ENCODE measurements around the gene SPRY2. TPM values are rescaled to one million over a fixed set of nuclear protein-coding genes. Genes with fewer than 3 reads are reported as not detected.

The SPRY2 gene
- total and polyA plus RNA-seq, 8 donors, result 4.0 to 33.2 (median 20.2) TPM

DNA sequence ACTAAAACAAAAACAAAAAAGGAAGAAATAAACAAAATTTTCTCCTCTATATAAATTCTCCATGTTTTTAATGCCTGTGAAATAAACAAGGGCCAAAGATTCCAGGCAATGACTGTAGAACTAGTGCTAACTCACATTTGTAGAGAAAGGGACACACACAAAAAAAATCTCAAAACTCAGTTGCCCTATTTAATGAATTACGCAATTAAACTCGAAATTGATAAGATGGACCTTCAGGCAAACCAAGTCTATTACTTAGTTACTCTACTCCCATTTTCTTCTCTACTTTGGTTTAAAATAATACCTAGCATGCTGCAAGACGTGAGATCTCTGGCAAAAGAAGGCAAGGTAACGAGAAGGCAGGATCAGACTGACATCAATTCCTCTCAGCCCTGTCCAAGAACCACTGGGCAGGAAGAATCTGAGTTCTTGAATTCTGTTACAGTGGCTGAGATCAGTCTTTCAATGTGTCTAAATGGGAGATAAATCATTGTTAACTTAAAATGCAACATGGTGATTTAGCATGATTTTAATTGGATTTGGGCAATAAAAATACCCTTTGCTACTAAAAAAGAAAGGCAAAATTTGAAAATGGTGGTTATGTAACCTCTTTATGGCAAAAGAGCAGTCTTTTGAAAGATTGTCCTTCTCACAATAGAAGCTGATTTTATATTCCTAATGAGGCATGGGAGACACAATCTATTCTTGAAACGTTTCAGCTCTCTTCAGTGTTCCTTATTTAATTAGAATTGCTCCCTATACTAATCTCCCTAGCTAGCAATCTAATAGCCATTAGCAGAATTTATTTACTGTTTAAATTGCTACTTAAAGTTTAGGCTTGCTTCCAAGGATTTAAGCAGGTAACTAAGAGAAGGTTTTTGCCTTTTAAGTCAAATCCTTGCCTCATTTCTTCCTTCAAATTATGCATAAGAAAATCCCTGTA, 25.9 kb downstream of the SPRY2 start:
- Histone ChIP-seq H3K27ac (no peak overlapping the region), H3K27me3 (no peaks in the 10 kb centered on the region), H3K36me3 (no peaks in the 10 kb centered on the region), H3K9me3 (no peaks in the 10 kb centered on the region), H3K4me3 (no peak overlapping the region), H3K4me1 (no peaks in the 10 kb centered on the region)
- intact Hi-C loops (cut with DNase I; ENCODE audit: low total_unique reads), result no loop called here
- TF ChIP-seq, protein P1, sequence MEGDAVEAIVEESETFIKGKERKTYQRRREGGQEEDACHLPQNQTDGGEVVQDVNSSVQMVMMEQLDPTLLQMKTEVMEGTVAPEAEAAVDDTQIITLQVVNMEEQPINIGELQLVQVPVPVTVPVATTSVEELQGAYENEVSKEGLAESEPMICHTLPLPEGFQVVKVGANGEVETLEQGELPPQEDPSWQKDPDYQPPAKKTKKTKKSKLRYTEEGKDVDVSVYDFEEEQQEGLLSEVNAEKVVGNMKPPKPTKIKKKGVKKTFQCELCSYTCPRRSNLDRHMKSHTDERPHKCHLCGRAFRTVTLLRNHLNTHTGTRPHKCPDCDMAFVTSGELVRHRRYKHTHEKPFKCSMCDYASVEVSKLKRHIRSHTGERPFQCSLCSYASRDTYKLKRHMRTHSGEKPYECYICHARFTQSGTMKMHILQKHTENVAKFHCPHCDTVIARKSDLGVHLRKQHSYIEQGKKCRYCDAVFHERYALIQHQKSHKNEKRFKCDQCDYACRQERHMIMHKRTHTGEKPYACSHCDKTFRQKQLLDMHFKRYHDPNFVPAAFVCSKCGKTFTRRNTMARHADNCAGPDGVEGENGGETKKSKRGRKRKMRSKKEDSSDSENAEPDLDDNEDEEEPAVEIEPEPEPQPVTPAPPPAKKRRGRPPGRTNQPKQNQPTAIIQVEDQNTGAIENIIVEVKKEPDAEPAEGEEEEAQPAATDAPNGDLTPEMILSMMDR (IDR thresholded peaks at IDR 0.05), result no peak
- TF ChIP-seq POLR2AphosphoS5 (IDR thresholded peaks at IDR 0.05), result no peak
- no peak for TF ChIP-seq EP300 (IDR thresholded peaks at IDR 0.05)
- no peak for TF ChIP-seq POLR2A (IDR thresholded peaks at IDR 0.05)
- WGBS, 5 donors, result 77 to 83% (median 81%) methylated on average over 5 of the region's 5 CpGs
- DNase-seq, result no peak

DNA sequence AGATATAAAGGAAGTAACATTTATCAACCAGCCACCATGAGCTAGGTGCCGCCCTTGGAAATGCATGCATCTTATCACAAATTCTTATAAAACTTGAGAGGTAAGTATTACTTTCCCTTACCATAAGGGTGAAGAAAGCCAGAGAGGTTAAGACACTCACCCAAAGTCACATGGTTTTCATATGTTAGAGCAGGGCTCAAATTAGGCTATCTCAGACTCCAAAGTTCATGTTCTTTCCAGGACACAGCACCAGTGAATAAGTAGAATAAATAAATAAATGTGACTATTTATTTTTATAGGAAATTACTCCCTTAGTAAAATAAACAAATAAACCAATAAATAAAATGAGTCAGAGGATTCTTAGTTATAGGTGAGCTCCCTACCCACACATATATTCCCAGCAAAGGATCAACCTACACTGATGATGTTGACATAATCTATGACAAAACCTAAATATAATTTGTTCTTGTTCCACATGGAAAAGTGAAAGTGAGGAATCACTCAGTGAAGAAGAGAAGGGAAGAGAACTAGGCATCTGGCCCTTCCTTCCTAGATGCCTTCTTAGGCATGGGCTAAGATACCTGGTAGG, 27.2 kb downstream of the SPRY2 start:
- no peaks in the 10 kb centered on the region for H3K4me1 ChIP-seq
- H3K27ac ChIP-seq, result no peak overlapping the region
- intact Hi-C loops (cut with DNase I; ENCODE audit: low total_unique reads), result no loop called here
- TF ChIP-seq, protein P1 (IDR thresholded peaks at IDR 0.05), result no peak
- TF ChIP-seq EP300 (IDR thresholded peaks at IDR 0.05), result no peak
- TF ChIP-seq POLR2AphosphoS5 (IDR thresholded peaks at IDR 0.05), result no peak
- TF ChIP-seq POLR2A (IDR thresholded peaks at IDR 0.05), result no peak
- H3K4me3 ChIP-seq, result no peak overlapping the region
- no peak for DNase-seq
- WGBS, 5 donors, result 77 to 96% (median 94%) methylated on average over 1 of the region's 1 CpG
- no peaks in the 10 kb centered on the region for H3K27me3 ChIP-seq
- no peaks in the 10 kb centered on the region for H3K36me3 ChIP-seq
- H3K9me3 ChIP-seq, result no peaks in the 10 kb centered on the region

DNA sequence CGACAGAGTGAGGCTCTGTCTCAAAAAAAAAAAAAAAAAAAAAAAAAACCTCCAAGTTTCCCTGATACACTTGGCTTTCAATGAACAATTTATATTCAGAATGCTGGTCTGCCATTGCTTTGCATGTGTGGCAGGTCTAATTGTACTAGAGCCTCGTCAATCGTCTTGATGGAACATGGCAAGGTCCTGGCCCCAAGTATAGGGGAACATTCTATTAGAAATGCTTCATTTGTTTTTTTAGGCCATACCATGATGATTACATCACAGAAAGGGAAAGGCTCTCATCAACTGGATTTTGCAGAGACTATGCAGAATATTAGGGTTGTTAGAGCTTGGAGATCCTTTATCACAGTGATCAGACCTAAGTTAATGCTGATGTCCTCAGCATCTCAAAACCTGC, 28.0 kb downstream of the SPRY2 start:
- Histone ChIP-seq H3K4me1 (no peaks in the 10 kb centered on the region), H3K4me3 (no peak overlapping the region), H3K9me3 (no peaks in the 10 kb centered on the region), H3K27ac (no peak overlapping the region), H3K27me3 (no peaks in the 10 kb centered on the region), H3K36me3 (no peaks in the 10 kb centered on the region)
- no peak for TF ChIP-seq EP300 (IDR thresholded peaks at IDR 0.05)
- TF ChIP-seq POLR2AphosphoS5 (IDR thresholded peaks at IDR 0.05), result no peak
- TF ChIP-seq, protein P1 (IDR thresholded peaks at IDR 0.05), result no peak
- TF ChIP-seq POLR2A (IDR thresholded peaks at IDR 0.05), result no peak
- intact Hi-C loops (cut with DNase I; ENCODE audit: low total_unique reads), result no loop called here
- DNase-seq, result no peak
- WGBS, 5 donors, result 89 to 97% (median 93%) methylated on average over 3 of the region's 3 CpGs

DNA sequence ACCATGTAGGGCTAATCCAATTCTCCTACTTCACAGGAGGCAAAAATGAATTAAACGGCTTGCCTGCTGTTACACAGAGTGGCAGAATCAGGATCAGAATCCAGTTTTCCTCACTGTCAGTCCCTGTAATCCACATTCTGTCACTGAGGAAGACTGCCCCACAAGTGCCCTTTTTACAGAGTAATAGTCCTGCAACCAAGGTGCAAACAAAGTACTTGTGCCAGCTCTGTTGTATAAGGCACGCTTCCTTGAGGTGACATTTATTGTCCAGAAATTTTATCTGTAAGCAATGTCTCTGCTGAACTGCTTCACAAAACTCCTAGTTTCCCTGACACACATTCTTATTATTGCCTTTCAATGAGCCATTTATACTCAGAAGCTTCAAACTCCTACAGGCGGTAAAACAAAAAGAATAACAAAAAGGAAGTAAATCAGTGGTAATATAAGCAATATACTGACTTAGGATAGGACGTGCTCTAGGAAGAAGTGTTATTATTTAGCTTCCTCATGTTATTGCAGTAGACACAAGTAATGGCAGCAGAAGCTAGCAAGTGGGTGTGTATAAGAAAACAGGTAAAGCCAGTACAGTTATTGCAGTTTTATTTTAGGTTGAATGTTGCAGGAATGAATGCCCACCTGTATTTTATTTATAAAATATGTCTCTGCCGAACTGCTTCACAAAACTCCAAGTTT, 28.8 kb downstream of the SPRY2 start:
- intact Hi-C loops (cut with DNase I; ENCODE audit: low total_unique reads), result no loop called here
- no peaks in the 10 kb centered on the region for H3K27me3 ChIP-seq

More for the DNA sequence above, 28.8 kb downstream of the SPRY2 start:
- no peak for DNase-seq
- H3K4me3 ChIP-seq, result no peak overlapping the region
- WGBS, 5 donors, result 80 to 86% (median 84%) methylated on average over 5 of the region's 5 CpGs
- H3K27ac ChIP-seq, result no peak overlapping the region
- H3K36me3 ChIP-seq, result no peaks in the 10 kb centered on the region
- no peaks in the 10 kb centered on the region for H3K9me3 ChIP-seq
- TF ChIP-seq EP300 (IDR thresholded peaks at IDR 0.05) (no peak), POLR2A (IDR thresholded peaks at IDR 0.05) (no peak)
- TF ChIP-seq, protein P1 (IDR thresholded peaks at IDR 0.05), result no peak
- H3K4me1 ChIP-seq, result peaks cover 0 to 8% (median 0%) of the 10 kb centered on the region in 4 donors

All from stomach (tissue), 9 donors.